K562 (cell line): Measurements from ENCODE around the gene RBFOX1. TPM values are rescaled to one million over a fixed set of nuclear protein-coding genes. Genes with fewer than 3 reads are reported as not detected.

Experiments
- CBX3 ChIP-seq, 2 experiments: IDR thresholded peaks; 1 replicate in 1 of 2; 2 replicates in 1 of 2; pipeline ENCODE4 v1.6.1; 2012; ENCODE audit warnings: inconsistent platforms in 2 of 2, low read length in 2 of 2, borderline replicate concordance in 1 of 2, control low read depth in 1 of 2
- CLOCK ChIP-seq: fragments of 250-450 bp; sonication (Bioruptor Pico); IDR thresholded peaks from 2 replicates; pipeline ENCODE4 v1.4.0; 2020; ENCODE audit warnings: mild to moderate bottlenecking, moderate library complexity, borderline replicate concordance
- CREB5 ChIP-seq: fragments of 250-450 bp; sonication (Bioruptor Pico); IDR thresholded peaks from 2 replicates; pipeline ENCODE4 v1.5.0; 2020; ENCODE audit warnings: mild to moderate bottlenecking
- FOXK1 ChIP-seq: sonication (generic); formaldehyde crosslinking; IDR thresholded peaks from 2 replicates; pipeline ENCODE4 v1.8.0; 2022; ENCODE audit warnings: missing genetic modification reagents, mild to moderate bottlenecking, borderline replicate concordance
- KLF16 ChIP-seq: IDR thresholded peaks from 2 replicates; pipeline ENCODE4 v1.6.1; 2016; ENCODE audit warnings: antibody characterized with exemption
- MLLT1 ChIP-seq, 2 experiments: fragments of 450-650 bp; IDR thresholded peaks; 2 replicates each; pipeline ENCODE4 v1.6.1; 2016
- NFIX ChIP-seq: fragments of 250-450 bp; sonication (Bioruptor Pico); IDR thresholded peaks from 2 replicates; pipeline ENCODE4 v1.4.0; 2020; ENCODE audit warnings: low read depth, mild to moderate bottlenecking, moderate library complexity
- TCF3 ChIP-seq: sonication (generic); formaldehyde crosslinking; IDR thresholded peaks from 2 replicates; pipeline ENCODE4 v1.4.0; 2020; ENCODE audit warnings: mild to moderate bottlenecking, missing genetic modification reagents
- ZNF449 ChIP-seq: fragments of 250-450 bp; sonication (Bioruptor Pico); IDR thresholded peaks from 2 replicates; pipeline ENCODE4 v1.8.0; 2022; ENCODE audit warnings: moderate library complexity, mild to moderate bottlenecking, inconsistent platforms
- polyA plus RNA-seq, 8 experiments: library from polyadenylated mRNA; depleted of rRNA in 4 of 8; stranded (reverse) in 5 of 8; unstranded in 3 of 8; fragments of >200 nt; fragmentation: Nextera tagmentation in 2 of 8; fragmentation: Illumina TruSeq in 1 of 8; extraction: Ambion mirVana in 2 of 8; extraction: Trizol in 1 of 8; gene quantifications; 2 replicates each; pipeline versions ENCODE4 v1.2.1 to v1.2.3, GENCODE V29; 2011 to 2014; ENCODE audit warnings: inconsistent platforms in 1 of 8, missing spikeins in 1 of 8
- total RNA-seq, 7 experiments: library from RNA; depleted of rRNA in 6 of 7; stranded (reverse); fragments of >200 nt in 6 of 7; fragmentation: Illumina TruSeq in 2 of 7; extraction: Trizol in 2 of 7; gene quantifications; 2 replicates each; pipeline versions ENCODE4 v1.2.1 to v1.2.3, GENCODE V29; 2011 to 2021; ENCODE audit warnings: low replicate concordance in 1 of 7

RBFOX1 gene
- total and polyA plus RNA-seq, 9 of the 15 experiments (the other 6 are each of a cell fraction or from before 2014, with no cell fraction given) = 0.03 TPM; not detected in 8

GRCh38 chr16:7524419-7524818, 191.8 kb downstream of the RBFOX1 start (continued):
- TF ChIP-seq CREB5 (CRISPR knock-in tag) = no peak
- TF ChIP-seq MLLT1 (IDR thresholded peaks at IDR 0.05) = no peak
- no peak for TF ChIP-seq FOXK1
- TF ChIP-seq TCF3 (CRISPR knock-in tag) = no peak
- no peak for TF ChIP-seq KLF16
- no peak for TF ChIP-seq ZNF449 (CRISPR knock-in tag)
- TF ChIP-seq NFIX (CRISPR knock-in tag) = no peak
- no peak for TF ChIP-seq CLOCK
- TF ChIP-seq CBX3 (IDR thresholded peaks at IDR 0.05; ENCODE audit: borderline replicate concordance in 1 of 2, low read length in 2 of 2) = no peak
